A549 (cell line): Measurements from ENCODE around the gene ORM1. TPM values are rescaled to one million over a fixed set of nuclear protein-coding genes. Genes with fewer than 3 reads are reported as not detected.

ENCODE experiments used
- ATAC-seq, 2 experiments: fragments of 200-7000 bp in 1 of 2; fragments of >200 bp in 1 of 2; cut with Nextera tagmentation in 1 of 2; cut with Tn5 transposase in 1 of 2; 3 replicates each; pipeline versions ENCODE4 v1.8.0 to v1.9.1; 2018 to 2020; ENCODE audit warnings: mild to moderate bottlenecking in 1 of 2, moderate library complexity in 1 of 2
- CTCF ChIA-PET: fragments of 300-600 bp; sonication (Branson Sonifier 250); formaldehyde crosslinking; extraction: SDS; loops from one replicate; lab custom pipeline; 2021; ENCODE audit warnings: antibody characterized with exemption, inconsistent platforms; lab: Yijun Ruan, JAX
- POLR2A ChIA-PET: fragments of 350-600 bp; formaldehyde crosslinking; extraction: SDS; loops from one replicate; lab custom pipeline; 2021; ENCODE audit warnings: antibody characterized with exemption, inconsistent platforms; lab: Yijun Ruan, JAX
- DNase-seq, 2 experiments: peaks; one replicate each; pipeline versions ENCODE4 v3.0.0 to v3.0.0-alpha.2; 2011 to 2016; ENCODE audit warnings: low read depth in 1 of 2, low spot score in 1 of 2
- FAIRE-seq: peaks from 2 replicates; lab custom pipeline; 2011; peaks lifted over from hg19 to GRCh38; lab: Jason Lieb, UNC
- H3K27ac ChIP-seq, 2 experiments: fragments of >200 bp; sonication (Bioruptor Twin); formaldehyde crosslinking; 3 replicates each; pipeline ENCODE4 v1.5.1; 2016 to 2017
- H3K4me1 ChIP-seq: fragments of >200 bp; sonication (Bioruptor Twin); formaldehyde crosslinking; 3 replicates; pipeline ENCODE4 v1.6.1; 2016
- H3K4me2 ChIP-seq: fragments of >200 bp; sonication (Bioruptor Twin); formaldehyde crosslinking; 3 replicates; pipeline ENCODE4 v1.6.1; 2016
- H3K4me3 ChIP-seq: fragments of >200 bp; sonication (Bioruptor Twin); formaldehyde crosslinking; 3 replicates; pipeline ENCODE4 v1.5.1; 2016
- H3K9me3 ChIP-seq: fragments of >200 bp; sonication (Bioruptor Twin); formaldehyde crosslinking; 3 replicates; pipeline ENCODE4 v1.6.1; 2016
- CBX2 ChIP-seq: fragments of 200-600 bp; sonication (generic); IDR thresholded peaks from 2 replicates; pipeline ENCODE4 v1.6.1; 2016; ENCODE audit warnings: low read depth, mild to moderate bottlenecking, borderline replicate concordance
- CHD4 ChIP-seq: fragments of 200-600 bp; sonication (generic); IDR thresholded peaks from 2 replicates; pipeline ENCODE4 v1.6.1; 2016; ENCODE audit warnings: antibody characterized with exemption, mild to moderate bottlenecking, borderline replicate concordance
- EHF ChIP-seq: fragments of 250-450 bp; sonication (Bioruptor Pico); IDR thresholded peaks from 2 replicates; pipeline ENCODE4 v1.5.0; 2020; ENCODE audit warnings: mild to moderate bottlenecking
- EP300 ChIP-seq, 2 experiments: fragments of >200 bp; sonication (Bioruptor Twin); formaldehyde crosslinking; IDR thresholded peaks; 2 replicates in 1 of 2; 3 replicates in 1 of 2; pipeline ENCODE4 v1.6.1; 2016 to 2017
- HDAC2 ChIP-seq: fragments of 200-600 bp; sonication (generic); IDR thresholded peaks from 2 replicates; pipeline ENCODE4 v1.6.1; 2016
- JUN ChIP-seq, 2 experiments: fragments of >200 bp; sonication (Bioruptor Twin); formaldehyde crosslinking; IDR thresholded peaks; 2 replicates in 1 of 2; 3 replicates in 1 of 2; pipeline ENCODE4 v1.6.1; 2016 to 2017
- JUNB ChIP-seq: fragments of >200 bp; sonication (Bioruptor Twin); formaldehyde crosslinking; IDR thresholded peaks from 2 replicates; pipeline ENCODE4 v1.6.1; 2016
- MAFK ChIP-seq: fragments of 450-650 bp; IDR thresholded peaks from 2 replicates; pipeline ENCODE4 v1.6.1; 2014; ENCODE audit not compliant: partially characterized antibody
- MAZ ChIP-seq: fragments of 150-350 bp; IDR thresholded peaks from 2 replicates; pipeline ENCODE4 v1.6.1; 2014; ENCODE audit warnings: antibody characterized with exemption, low read depth, low read length, borderline replicate concordance
- PHF8 ChIP-seq: fragments of 200-600 bp; sonication (generic); IDR thresholded peaks from 2 replicates; pipeline ENCODE4 v1.6.1; 2016; ENCODE audit warnings: low read depth, mild to moderate bottlenecking, antibody characterized with exemption, moderate library complexity, borderline replicate concordance
- RARB ChIP-seq: fragments of 250-450 bp; sonication (Bioruptor Pico); IDR thresholded peaks from 2 replicates; pipeline ENCODE4 v1.8.0; 2021; ENCODE audit warnings: mild to moderate bottlenecking, moderate library complexity
- RNF2 ChIP-seq: fragments of 200-600 bp; sonication (generic); IDR thresholded peaks from 2 replicates; pipeline ENCODE4 v1.6.1; 2016; ENCODE audit warnings: low read depth, mild to moderate bottlenecking, antibody characterized with exemption, moderate library complexity, borderline replicate concordance
- SMC3 ChIP-seq: fragments of >200 bp; sonication (Bioruptor Twin); formaldehyde crosslinking; IDR thresholded peaks from 3 replicates; pipeline ENCODE4 v1.6.1; 2018; ENCODE audit warnings: inconsistent platforms
- SREBF2 ChIP-seq: fragments of 450-650 bp; IDR thresholded peaks from 2 replicates; pipeline ENCODE4 v1.6.1; 2014; ENCODE audit warnings: mild to moderate bottlenecking, moderate library complexity
- ZSCAN20 ChIP-seq: fragments of 250-450 bp; sonication (Bioruptor Pico); IDR thresholded peaks from 2 replicates; pipeline ENCODE4 v1.8.0; 2022; ENCODE audit warnings: mild to moderate bottlenecking, moderate library complexity
- WGBS: methylation state at CpG from one replicate; pipeline ENCODE4 v1.1.6; 2017; ENCODE audit errors: missing lambda C conversion rate; 5-methylcytosine and 5-hydroxymethylcytosine counted together
- polyA plus RNA-seq, 4 experiments: library from polyadenylated mRNA; depleted of rRNA in 3 of 4; stranded (reverse); fragments of >200 nt; fragmentation: RNase III in 1 of 4; extraction: RNeasy Plus Mini Kit Qiagen cat#74134 plus additional on column Dnase treatment in 1 of 4; gene quantifications; 2 replicates in 3 of 4; 3 replicates in 1 of 4; pipeline ENCODE4 v1.2.3, GENCODE V29; 2011 to 2017
- TF ChIP-seq, protein P1 (sequence below): IDR thresholded peaks from 2 replicates; pipeline ENCODE4 v1.6.1; 2012
- TF ChIP-seq, protein P2 (sequence below): fragments of 450-650 bp; IDR thresholded peaks from 2 replicates; pipeline ENCODE4 v1.6.1; 2014; ENCODE audit warnings: antibody characterized with exemption
- TF ChIP-seq, protein P3 (sequence below): fragments of >200 bp; sonication (Bioruptor Twin); formaldehyde crosslinking; IDR thresholded peaks from 3 replicates; pipeline ENCODE4 v1.6.1; 2016
- TF ChIP-seq, protein P4 (sequence below): IDR thresholded peaks from 2 replicates; pipeline ENCODE4 v1.6.1; 2012; ENCODE audit warnings: low read depth, borderline replicate concordance
- TF ChIP-seq, protein P5 (sequence below): fragments of 250-450 bp; sonication (Bioruptor Pico); IDR thresholded peaks from 2 replicates; pipeline ENCODE4 v1.5.0; 2021; ENCODE audit warnings: mild to moderate bottlenecking, moderate library complexity, borderline replicate concordance
- TF ChIP-seq, protein P6 (sequence below): fragments of 150-350 bp; IDR thresholded peaks from 2 replicates; pipeline ENCODE4 v1.6.1; 2014; ENCODE audit warnings: low read depth, mild to moderate bottlenecking, low read length
- TF ChIP-seq, protein P7 (sequence below): fragments of 200-600 bp; sonication (generic); IDR thresholded peaks from 2 replicates; pipeline ENCODE4 v1.6.1; 2016; ENCODE audit warnings: antibody characterized with exemption, mild to moderate bottlenecking, moderate library complexity

The ORM1 gene
- polyA plus RNA-seq, 2 of the 4 experiments (the other 2 are of a cell fraction), result 0.12 to 0.19 TPM

DNA sequence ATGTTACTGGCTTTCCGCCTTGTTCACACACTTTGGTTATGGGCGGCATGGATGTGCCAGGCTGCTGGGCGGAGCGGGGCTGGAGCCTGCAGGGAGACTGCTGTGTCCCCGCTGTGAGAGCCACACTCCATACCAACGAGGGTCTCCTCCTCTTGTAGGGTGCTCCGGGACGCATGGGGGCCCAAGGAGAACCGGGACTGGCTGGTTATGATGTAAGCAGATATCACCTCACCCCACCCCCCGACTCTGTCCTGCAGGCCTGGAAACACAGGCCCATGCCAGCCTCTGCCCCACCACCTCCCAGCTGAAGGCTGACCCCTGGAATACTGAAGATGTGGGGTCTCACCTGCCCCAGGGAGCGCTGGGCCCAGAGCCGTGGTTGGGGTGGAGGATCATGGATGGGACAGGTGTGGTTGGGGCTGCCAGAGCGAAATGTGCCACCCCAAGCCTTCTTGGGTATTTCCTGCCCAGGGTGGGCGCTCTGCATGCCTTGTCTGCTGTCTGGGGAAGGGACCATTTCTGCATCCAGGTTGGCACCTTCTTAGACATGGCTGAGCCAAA, 39.3 kb upstream of the ORM1 start:
- CTCF ChIA-PET, result interaction anchor here (1.0 to 5.1 kb wide), 4 partner anchors 7 to 129 kb away, joined by 3 to 47 read pairs (median 20); partner anchors contain the start of gene COL27A1
- ATAC-seq (no peak), DNase-seq (no peak)
- Histone ChIP-seq H3K9me3 (no peaks in the 10 kb centered on the region), H3K27ac (peak overlapping the region in 1 of 2 experiments; percentile 88; a peak in 3 of 6 replicates), H3K4me3 (no peak overlapping the region)
- 84% methylated on average over 14 of the region's 14 CpGs for WGBS
- no peak for TF ChIP-seq CBX2
- no peak for TF ChIP-seq EP300 (IDR thresholded peaks at IDR 0.05)
- TF ChIP-seq JUNB, result no peak
- TF ChIP-seq, protein P1, sequence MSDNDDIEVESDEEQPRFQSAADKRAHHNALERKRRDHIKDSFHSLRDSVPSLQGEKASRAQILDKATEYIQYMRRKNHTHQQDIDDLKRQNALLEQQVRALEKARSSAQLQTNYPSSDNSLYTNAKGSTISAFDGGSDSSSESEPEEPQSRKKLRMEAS, result no peak
- TF ChIP-seq MAFK, result no peak
- TF ChIP-seq JUN (IDR thresholded peaks at IDR 0.05), result no peak
- TF ChIP-seq, protein P2, sequence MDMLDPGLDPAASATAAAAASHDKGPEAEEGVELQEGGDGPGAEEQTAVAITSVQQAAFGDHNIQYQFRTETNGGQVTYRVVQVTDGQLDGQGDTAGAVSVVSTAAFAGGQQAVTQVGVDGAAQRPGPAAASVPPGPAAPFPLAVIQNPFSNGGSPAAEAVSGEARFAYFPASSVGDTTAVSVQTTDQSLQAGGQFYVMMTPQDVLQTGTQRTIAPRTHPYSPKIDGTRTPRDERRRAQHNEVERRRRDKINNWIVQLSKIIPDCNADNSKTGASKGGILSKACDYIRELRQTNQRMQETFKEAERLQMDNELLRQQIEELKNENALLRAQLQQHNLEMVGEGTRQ, result no peak
- no peak for TF ChIP-seq EHF (CRISPR knock-in tag)
- TF ChIP-seq ZSCAN20 (CRISPR knock-in tag), result no peak
- TF ChIP-seq HDAC2, result no peak
- TF ChIP-seq RARB, result no peak
- TF ChIP-seq, protein P3, sequence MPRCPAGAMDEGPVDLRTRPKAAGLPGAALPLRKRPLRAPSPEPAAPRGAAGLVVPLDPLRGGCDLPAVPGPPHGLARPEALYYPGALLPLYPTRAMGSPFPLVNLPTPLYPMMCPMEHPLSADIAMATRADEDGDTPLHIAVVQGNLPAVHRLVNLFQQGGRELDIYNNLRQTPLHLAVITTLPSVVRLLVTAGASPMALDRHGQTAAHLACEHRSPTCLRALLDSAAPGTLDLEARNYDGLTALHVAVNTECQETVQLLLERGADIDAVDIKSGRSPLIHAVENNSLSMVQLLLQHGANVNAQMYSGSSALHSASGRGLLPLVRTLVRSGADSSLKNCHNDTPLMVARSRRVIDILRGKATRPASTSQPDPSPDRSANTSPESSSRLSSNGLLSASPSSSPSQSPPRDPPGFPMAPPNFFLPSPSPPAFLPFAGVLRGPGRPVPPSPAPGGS, result no peak
- TF ChIP-seq, protein P4, sequence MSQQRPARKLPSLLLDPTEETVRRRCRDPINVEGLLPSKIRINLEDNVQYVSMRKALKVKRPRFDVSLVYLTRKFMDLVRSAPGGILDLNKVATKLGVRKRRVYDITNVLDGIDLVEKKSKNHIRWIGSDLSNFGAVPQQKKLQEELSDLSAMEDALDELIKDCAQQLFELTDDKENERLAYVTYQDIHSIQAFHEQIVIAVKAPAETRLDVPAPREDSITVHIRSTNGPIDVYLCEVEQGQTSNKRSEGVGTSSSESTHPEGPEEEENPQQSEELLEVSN, result no peak
- TF ChIP-seq CHD4, result no peak
- no peak for TF ChIP-seq RNF2
- TF ChIP-seq, all 56 proteins: peak for 0
- Histone ChIP-seq H3K4me1 (peaks cover 72% of the 10 kb centered on the region), H3K4me2 (peak overlapping the region; percentile 39; the same call in 1 of the 3 replicates)
- POLR2A ChIA-PET, result no interaction called here
- FAIRE-seq, result no peak

DNA sequence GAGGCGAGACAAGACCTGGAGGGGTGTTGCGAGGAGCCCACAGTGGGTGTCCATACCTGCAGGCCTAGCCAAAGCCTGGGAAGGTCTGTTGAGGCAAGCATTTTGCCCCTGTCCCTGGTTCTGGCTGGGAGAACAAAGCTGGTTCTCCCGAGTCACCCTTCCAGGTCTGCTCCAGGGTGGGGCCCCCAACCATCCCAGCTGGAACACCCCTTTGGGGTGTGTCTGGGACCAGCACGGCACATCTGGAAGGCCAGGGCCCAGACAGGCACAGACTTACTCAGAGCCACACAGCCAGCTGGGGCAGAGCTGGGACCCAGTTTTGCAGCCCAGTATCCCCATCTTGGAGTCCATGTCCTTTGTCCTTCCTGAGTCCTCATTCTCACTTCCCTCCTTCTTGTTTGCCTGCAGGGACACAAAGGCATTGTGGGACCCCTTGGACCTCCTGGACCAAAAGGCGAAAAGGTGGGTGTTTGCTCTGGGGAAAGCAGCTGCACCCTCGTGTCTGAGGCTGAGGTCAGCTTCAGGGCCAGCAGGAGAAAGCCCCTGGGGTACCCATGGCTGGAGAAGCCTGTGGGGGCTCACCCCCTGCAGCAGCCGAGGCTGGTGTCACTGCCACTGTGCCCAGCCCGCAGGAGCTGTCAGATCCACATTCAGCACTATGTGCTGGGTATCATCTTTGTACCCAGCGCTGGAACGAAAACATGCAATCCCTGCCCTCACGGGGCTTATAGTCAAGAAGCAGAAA, 38.4 kb upstream of the ORM1 start:
- CTCF ChIA-PET, result interaction anchor here (0.9 to 5.3 kb wide), 6 partner anchors 14 to 176 kb away, joined by 3 to 90 read pairs (median 6); partner anchors contain the start of gene COL27A1

More for the DNA sequence above, 38.4 kb upstream of the ORM1 start:
- no peak for FAIRE-seq
- WGBS, result 96% methylated on average over 9 of the region's 11 CpGs
- Histone ChIP-seq H3K4me1 (peaks cover 72% of the 10 kb centered on the region), H3K27ac (peak overlapping the region in 1 of 2 experiments; percentile 88; a peak in 4 of 6 replicates), H3K9me3 (no peaks in the 10 kb centered on the region), H3K4me2 (no peak overlapping the region), H3K4me3 (no peak overlapping the region)
- no peak for DNase-seq
- POLR2A ChIA-PET, result no interaction called here
- no peak for ATAC-seq
- TF ChIP-seq MAFK (no peak), MAZ (no peak), SREBF2 (no peak), HDAC2 (no peak), SMC3 (no peak), PHF8 (no peak), ZSCAN20 (CRISPR knock-in tag) (no peak)
- TF ChIP-seq, protein P5, sequence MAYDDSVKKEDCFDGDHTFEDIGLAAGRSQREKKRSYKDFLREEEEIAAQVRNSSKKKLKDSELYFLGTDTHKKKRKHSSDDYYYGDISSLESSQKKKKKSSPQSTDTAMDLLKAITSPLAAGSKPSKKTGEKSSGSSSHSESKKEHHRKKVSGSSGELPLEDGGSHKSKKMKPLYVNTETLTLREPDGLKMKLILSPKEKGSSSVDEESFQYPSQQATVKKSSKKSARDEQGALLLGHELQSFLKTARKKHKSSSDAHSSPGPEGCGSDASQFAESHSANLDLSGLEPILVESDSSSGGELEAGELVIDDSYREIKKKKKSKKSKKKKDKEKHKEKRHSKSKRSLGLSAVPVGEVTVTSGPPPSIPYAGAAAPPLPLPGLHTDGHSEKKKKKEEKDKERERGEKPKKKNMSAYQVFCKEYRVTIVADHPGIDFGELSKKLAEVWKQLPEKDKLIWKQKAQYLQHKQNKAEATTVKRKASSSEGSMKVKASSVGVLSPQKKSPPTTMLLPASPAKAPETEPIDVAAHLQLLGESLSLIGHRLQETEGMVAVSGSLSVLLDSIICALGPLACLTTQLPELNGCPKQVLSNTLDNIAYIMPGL (CRISPR knock-in tag), result no peak
- TF ChIP-seq, protein P6, sequence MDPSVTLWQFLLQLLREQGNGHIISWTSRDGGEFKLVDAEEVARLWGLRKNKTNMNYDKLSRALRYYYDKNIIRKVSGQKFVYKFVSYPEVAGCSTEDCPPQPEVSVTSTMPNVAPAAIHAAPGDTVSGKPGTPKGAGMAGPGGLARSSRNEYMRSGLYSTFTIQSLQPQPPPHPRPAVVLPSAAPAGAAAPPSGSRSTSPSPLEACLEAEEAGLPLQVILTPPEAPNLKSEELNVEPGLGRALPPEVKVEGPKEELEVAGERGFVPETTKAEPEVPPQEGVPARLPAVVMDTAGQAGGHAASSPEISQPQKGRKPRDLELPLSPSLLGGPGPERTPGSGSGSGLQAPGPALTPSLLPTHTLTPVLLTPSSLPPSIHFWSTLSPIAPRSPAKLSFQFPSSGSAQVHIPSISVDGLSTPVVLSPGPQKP, result no peak
- TF ChIP-seq, protein P7, sequence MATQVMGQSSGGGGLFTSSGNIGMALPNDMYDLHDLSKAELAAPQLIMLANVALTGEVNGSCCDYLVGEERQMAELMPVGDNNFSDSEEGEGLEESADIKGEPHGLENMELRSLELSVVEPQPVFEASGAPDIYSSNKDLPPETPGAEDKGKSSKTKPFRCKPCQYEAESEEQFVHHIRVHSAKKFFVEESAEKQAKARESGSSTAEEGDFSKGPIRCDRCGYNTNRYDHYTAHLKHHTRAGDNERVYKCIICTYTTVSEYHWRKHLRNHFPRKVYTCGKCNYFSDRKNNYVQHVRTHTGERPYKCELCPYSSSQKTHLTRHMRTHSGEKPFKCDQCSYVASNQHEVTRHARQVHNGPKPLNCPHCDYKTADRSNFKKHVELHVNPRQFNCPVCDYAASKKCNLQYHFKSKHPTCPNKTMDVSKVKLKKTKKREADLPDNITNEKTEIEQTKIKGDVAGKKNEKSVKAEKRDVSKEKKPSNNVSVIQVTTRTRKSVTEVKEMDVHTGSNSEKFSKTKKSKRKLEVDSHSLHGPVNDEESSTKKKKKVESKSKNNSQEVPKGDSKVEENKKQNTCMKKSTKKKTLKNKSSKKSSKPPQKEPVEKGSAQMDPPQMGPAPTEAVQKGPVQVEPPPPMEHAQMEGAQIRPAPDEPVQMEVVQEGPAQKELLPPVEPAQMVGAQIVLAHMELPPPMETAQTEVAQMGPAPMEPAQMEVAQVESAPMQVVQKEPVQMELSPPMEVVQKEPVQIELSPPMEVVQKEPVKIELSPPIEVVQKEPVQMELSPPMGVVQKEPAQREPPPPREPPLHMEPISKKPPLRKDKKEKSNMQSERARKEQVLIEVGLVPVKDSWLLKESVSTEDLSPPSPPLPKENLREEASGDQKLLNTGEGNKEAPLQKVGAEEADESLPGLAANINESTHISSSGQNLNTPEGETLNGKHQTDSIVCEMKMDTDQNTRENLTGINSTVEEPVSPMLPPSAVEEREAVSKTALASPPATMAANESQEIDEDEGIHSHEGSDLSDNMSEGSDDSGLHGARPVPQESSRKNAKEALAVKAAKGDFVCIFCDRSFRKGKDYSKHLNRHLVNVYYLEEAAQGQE, result no peak
